ENCODE measurements around the gene LRRC26.

Gene LRRC26

DNA sequence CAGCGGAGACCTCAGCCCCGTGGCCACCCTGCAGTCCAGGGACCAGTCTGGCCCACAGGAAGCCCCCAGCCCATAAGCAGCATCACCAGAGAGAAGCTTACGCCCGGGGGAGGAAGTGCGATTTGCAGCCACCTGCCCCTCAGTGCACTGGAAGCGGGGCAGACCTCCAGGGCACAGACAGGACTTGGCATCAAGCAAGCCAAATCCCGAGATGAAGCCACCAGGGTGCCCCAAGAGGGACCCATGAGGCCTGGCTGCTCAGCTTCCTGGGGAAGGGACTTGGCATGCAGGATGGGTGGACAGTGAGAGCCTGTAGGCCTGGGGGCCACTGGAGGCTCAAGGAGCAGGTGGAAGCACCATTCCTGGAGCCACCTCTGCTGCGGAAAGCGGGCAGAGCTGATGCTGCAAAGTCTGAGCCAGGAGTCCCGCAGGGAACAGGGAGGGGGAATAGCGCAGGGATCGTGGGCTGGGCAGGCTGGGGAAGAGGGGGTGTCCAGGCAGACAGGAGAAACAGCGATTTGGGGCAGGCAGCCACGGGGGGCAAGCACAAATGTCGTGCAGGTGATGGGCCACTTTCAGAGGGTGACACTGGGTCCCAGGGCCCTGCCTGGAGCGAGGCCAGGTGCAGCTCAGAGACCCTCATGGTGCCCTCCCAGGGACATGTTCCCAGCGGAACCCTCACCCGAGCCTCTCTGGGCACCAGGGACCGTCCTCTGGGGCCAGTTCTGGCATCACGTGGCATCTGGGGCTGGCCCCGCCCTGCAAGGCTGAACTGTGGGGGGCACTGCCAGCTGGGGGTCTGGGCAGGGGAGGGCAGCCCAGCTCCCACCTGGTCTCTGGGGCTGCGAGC, 3.2 kb downstream of the LRRC26 start:
- DNase-seq, result no peak

DNA sequence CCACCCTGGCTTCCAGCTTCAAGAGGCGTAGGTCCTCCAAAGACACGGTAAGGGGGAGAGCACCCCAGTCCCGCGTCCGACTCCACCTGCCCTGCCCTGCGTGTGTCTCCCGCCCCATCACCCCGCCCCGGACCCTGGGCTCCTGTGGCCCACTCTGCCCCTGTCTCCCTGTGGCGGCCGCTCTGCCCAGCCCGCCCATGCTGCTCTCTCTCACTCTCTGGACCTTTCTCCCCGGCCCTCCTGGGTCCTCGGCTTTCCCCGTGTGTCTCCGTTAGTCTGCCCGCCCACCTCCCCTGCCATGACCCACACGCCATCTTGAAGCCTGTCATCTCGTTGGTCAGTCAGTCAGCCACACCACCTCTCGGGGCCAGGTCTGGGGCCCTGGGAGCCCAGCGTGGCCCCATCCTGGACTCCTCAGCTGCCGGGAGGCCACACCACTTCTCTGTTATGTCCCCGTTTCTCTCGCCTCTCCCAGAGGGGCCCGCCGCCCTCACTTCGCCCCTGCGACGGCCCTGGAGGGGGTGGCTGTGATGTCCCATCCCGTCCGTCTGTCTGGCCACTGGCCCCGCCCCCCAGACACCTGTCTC, 4.5 kb downstream of the LRRC26 start:
- DNase-seq, result no peak

DNA sequence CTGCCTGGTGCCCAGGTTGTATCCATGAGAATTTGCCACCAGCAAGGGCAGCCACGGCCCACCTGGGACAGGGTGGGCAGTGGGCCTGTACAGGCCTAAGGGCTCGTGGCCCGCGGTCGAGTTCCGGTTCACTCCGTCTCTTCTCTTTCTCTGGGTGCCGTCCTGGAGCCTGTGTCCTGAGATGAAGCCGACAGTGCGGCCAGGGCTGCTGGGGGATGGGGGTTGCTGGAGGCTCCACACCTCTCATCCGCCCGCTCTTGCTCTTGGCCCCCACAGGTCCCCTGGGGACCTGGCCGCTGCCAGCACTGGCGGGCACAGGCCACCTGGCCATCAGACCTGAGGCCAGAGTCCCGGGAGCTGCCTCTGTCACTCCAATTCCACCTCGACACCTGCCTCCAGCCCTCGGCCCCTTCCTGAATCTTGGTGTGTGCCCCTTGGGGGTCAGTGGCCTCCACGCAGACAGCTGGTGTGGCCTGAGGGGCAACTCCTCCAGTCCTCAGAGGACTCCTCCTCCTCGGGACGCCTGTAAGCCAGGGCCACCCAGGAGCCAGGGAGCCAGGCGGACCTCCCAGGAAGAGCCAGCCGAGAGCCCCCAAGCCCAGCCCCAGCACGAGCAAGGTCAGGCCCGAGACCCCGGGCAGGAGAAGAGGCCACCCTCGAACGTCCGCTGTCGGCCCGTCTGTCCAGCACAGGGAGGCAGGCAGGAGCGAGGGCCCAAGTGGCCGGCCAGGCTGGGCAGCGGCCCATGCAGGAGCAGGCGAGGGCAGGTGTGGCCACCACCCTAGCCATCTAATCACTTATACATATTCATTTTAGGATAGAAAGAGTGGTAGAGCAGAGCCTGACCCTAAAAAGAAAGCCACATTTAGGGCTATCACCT, 5.2 kb downstream of the LRRC26 start:
- no peak for DNase-seq

DNA sequence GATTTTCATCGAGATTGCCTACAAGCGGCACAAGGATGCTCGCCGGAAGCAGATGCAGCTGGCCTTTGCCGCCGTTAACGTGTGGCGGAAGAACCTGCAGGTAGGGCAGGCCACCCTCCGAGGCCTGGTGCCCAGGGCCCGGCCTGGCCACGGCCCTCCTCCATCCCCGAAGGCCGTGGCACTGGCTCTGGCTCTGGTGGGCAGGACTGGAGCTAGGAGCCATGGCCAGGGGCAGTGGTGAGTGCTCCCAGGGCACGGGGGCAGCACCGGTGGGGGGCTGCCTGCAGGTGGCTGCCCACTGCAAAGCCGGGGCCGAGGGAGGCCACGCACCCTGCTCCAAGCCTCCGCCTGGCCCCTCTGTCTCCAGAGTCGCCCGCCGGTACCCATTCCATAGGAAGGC, 6.0 kb downstream of the LRRC26 start:
- no peak for DNase-seq

DNA sequence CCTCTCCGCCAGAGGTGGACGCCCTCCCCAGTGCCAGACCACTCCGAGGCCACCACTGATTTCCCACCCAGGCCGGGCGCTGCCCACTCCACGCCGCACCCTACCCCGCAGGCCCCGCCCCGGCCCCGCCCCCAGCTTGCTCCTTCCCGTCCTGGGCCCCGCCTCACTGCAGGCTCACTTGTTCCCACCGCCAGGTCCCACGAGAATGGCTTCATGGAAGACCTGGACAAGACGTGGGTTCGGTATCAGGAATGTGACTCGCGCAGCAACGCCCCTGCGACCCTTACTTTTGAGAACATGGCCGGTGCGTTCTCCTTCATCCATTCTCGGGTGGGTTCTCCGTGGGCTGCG, 6.5 kb downstream of the LRRC26 start:
- DNase-seq, result no peak

DNA sequence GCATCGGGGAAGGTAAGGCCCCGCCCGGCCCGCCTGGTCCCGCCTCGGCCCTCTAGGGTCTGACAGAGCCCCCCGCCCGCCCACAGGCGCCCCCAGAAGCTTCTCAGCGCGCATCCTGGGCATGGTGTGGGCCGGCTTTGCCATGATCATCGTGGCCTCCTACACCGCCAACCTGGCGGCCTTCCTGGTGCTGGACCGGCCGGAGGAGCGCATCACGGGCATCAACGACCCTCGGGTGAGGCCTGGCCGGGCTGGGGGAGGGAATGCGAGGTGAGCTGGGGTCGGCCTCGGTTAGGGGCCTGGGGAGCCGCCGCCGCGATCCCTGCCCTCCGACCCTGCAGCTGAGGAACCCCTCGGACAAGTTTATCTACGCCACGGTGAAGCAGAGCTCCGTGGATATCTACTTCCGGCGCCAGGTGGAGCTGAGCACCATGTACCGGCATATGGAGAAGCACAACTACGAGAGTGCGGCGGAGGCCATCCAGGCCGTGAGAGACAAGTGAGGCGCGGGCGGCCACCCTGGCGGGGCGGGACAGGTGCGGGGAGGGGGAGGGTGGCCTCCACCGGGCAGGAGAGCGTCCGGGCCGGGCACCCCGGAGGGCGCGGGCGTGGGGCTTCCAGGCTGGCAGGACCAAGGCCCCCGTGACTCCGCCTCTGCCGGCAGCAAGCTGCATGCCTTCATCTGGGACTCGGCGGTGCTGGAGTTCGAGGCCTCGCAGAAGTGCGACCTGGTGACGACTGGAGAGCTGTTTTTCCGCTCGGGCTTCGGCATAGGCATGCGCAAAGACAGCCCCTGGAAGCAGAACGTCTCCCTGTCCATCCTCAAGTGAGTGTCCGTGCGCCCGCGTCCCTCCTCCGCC, 7.1 kb downstream of the LRRC26 start:
- no peak for DNase-seq

DNA sequence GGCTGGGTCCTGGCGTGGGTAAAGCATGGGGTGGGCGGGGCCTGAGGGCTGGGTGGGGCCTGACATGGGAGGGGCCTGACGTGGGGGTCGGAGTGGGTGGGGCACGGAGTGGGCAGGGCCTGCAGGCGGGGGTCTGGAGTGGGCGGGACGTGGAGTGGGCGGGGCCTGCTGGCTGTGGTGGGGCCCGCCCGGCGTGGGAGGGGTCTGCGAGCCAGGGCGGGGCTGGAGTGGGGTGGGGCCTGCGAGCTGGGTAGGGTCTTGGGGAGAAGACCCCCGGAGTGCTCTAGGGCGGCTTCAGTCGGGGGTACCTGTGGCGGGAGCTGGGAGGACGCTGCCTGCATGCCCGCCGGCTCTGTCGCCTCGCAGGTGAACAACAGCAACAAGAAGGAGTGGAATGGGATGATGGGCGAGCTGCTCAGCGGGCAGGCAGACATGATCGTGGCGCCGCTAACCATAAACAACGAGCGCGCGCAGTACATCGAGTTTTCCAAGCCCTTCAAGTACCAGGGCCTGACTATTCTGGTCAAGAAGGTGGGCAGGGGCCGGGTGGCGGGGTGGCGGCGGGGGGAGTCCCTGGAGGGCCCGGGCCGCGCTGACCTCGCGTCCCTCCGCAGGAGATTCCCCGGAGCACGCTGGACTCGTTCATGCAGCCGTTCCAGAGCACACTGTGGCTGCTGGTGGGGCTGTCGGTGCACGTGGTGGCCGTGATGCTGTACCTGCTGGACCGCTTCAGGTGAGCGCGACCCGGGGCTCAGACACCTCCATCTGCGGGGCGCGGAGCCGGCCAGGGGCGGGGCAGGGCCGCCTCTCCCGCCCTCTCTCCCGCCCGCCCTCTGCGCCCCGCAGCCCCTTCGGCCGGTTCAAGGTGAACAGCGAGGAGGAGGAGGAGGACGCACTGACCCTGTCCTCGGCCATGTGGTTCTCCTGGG, 8.0 kb downstream of the LRRC26 start:
- no peak for DNase-seq

DNA sequence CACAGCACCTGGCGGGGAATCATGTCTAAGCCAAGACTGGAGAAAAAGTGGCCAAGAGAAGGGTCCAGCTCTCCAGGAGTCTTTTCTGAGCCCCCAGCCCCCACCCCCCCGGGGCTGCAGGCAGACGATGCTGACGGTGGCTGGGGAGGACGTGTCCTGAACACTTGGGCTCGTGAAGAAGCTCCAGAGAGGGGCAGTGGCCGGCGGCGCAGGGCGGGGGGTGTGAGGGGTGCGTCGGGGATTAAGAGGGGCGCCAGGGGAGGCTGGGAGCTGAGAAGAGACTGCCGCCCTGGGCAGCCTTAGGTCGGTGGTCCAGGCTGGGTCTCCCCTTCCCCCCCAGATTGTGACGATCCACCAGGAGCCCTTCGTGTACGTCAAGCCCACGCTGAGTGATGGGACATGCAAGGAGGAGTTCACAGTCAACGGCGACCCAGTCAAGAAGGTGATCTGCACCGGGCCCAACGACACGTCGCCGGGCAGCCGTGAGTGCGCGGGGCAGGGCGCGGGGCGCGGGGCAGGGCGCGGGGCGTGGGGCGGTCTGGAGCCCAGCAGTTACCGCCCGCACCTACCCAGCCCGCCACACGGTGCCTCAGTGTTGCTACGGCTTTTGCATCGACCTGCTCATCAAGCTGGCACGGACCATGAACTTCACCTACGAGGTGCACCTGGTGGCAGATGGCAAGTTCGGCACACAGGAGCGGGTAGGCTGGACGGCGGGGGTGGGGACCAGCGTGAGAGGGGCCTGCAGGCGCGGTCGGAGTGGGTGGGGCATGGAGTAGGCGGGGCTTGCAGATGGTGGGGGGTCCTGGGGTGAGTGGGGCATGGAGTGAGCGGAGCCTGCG, 8.9 kb downstream of the LRRC26 start:
- no peak for DNase-seq

DNA sequence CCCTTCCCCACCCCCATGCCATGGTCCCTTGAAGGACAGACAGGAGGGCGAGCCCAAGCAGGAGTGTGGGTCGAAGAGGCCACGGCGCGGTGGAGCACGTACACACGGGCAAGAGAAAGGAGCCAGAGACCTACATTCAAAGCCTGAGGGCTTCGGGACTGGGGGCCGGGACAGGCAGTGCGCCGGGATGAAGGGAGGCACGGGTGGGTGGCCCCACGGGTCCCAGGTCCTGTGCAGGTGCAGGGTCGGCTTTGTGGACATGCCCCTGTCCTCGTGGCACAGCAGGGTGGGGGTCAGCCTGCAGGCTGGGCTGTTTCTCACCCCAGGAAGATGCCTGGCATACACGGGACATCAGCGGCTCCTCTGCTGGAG, 9.8 kb downstream of the LRRC26 start:
- no peak for DNase-seq

DNA sequence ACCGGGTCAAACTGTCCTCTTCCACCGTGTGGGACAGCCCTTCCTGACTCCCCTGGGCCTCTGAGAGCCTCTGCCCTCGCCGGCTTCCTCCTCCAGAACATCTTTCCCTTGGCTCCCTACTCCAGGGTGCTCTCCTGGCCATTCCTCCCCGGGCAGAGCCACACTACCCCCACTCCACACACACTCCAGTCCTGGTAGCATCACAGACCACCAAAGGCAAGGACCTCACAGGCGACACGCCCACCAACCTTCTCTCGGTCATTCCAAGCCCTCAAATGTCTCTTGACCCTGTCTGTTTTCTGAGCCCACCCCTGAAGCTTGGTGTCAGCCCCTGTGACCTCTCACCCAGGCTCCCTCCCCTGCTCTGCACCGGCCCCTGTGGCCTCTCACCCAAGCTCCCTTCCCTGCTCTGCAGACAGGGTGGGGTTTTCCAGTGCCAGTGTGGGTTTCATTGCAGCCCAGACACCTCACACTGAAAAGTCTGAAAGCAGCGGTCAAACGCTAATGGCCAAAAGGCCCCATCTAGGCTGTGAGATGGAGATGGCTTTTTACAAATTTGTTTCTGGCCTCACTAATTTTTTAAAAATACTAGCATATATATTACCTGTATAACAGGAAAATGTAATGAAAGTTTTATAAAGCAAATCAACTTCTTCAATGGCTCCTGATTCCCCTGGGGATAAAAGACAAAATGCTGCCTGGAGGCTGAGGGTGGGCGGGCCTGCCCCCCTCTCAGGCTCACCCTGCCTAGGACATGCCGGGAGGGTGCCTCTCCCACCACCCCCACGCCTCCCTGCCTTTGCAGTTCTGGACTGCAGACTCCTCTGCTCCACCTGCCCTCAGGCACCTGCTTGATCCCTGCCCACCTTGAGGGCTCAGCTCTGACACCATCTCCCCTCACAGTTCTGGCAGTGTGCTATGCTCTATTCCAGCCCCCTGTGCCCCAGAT, 10.5 kb downstream of the LRRC26 start:
- DNase-seq, result no peak

DNA sequence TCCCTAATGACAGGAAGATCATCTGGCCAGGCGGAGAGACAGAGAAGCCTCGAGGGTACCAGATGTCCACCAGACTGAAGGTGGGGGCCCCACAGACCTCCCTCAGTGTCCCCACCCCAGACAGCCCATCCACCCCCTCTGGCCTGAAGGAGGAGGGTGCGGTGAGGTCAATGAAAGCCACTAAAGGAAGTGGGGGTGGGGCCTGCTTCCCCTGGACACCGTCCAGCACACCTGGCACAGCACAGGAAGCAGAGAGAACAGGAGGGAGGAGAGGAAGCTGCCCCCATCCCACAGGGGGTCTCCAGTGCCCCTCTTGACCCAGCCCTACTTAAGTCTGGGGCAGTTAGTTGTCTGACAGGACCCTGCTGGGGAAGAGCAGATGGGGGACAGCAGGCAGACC, 11.2 kb downstream of the LRRC26 start:
- DNase-seq, result no peak

DNA sequence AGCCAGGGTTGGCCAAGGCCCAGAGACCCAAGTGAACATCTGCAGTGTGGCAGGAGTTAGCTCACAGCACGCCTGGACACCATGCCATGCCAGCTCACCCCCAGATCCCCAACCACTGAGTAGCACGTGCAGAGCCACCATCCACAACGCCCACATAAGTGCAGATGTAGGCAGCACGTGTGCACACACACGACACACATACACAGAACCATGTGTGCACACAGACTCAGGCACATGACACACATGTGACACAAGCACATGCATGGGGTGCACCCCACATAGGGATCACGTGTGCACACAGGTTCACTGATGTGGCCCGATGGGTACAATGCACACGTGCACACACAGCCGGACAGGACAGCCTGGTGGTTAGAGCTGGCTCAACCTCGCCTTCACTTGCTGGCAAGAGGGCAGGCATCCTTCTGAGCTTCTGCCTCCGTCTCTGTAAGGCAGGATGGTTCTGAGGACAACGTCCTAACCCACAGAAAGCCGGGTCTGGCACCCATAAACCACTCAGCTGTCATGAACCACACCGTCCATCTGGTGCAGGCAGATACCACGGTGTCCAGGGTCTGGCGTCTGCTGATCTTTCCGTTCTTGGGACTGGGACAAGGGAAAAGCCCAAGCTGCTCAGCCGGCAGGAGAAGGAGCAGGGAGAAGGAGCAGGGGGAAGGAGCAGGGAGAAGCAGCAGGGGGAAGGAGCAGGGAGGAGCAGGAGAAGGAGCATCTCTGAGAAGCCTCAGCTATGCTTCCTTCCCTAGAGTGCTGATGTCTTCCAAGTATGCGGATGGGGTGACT, 12.0 kb downstream of the LRRC26 start:
- no peak for DNase-seq

DNA sequence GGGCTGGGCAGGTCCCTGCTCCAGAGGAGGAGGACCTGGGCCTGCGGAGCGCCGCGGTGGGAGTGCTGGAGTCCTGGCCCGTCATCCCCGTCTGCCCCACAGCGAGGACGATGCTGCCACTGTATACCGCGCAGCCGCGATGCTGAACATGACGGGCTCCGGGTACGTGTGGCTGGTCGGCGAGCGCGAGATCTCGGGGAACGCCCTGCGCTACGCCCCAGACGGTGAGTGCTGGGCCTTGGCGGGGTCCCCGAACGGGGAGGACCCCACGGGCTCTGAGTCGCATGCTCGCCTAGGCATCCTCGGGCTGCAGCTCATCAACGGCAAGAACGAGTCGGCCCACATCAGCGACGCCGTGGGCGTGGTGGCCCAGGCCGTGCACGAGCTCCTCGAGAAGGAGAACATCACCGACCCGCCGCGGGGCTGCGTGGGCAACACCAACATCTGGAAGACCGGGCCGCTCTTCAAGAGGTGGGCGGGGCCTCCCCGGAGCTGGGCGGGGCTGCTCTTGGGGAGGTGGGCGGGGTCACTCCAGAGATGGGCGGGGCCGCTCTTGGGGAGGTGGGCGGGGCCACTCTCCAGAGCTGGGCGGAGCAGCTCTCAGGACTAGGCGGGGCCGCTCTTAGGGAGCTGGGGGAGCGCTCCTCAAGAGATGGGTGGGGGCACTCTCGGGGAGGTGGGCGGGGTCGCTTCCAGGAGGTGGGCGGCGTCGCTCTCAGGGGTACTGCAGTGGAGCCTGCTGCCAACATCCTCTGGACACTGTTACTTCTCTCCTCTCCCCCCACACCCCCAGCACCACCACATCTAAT, 13.1 kb downstream of the LRRC26 start:
- DNase-seq, result no peak

DNA sequence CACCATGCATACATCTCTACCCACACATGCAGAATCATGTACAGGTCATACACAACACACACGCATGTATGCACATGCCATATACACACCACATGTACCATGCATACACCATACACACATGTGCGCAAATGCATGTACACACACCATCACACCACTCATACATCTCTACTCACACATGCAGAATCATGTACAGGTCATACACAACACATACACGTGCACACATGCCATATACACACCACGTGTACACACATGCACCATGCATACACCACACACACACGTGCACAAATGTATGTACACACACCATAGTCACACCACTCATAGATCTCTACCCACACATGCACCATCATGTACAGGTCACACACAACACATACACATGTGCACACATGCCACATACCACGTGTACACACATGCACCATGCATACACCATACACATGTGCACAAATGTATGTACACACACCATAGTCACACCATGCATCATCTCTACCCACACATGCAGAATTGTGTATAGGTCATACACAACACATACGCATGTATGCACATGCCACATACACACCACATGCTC, 16.9 kb downstream of the LRRC26 start:
- no peak for DNase-seq

DNA sequence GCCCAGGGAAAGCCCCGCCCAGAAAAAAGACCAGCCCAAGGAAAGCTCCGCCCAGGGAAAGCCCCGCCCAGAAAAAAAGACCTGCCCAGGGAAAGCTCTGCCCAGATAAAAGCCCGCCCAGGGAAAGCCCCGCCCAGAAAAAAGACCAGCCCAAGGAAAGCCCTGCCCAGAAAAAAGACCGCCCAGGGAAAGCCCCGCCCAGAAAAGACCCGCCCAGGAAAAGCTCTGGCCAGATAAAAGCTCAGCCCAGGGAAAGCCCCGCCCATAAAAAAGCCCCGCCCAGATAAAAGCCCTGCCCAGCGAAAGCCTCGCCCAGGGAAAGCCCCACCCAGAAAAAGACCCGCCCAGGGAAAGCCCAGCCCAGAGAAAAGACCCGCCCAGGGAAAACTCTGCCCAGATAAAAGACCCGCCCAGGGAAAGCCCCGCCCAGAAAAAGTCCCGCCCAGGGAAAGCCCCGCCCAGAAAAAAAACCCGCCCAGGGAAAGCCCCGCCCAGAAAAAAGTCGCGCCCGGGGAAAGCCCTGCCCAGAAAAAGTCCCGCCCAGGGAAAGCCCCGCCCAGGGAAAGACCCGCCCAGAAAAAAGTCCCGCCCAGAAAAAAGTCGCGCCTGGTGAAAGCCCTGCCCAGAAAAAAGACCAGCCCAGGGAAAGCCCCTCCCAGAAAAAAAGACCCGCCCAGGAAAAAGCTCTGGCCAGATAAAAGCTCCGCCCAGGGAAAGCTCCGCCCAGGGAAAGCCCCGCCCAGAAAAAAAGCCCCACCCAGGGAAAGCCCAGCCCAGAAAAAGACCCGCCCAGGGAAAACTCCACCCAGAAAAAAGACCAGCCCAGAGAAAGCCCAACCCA, 19.0 kb downstream of the LRRC26 start:
- no peak for DNase-seq

DNA sequence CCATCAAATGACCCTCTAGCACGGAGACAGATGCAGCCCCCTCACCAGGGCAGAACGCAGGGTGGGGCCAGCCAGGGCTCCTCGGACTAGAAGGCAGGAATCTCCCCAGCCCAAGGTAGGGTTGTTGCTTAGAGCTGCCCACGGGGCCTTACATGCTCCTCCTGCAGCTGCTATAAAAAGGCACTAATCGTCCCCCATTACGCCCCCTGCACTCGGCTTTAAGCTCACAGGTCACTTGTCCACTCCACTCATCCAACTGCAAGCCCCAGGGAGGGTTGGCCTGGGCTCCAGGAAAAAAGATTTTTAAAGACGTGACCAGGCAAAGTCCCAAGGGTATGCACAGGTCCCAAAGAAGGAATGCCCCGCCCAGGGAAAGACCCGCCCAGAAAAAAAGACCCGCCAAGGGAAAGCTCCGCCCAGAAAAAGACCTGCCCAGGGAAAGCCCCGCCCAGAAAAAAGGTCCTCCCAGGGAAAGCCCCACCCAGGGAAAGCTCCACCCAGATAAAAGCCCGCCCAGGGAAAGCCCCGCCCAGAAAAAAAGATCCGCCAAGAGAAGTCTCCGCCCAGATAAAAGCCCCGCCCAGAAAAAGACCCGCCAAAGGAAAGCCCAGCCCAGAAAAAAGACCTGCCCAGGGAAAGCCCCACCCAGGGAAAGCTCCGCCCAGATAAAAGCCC, 19.8 kb downstream of the LRRC26 start:
- DNase-seq, result no peak
